H9 (cell line): Measurements from ENCODE around the gene PRKCB. TPM values are rescaled to one million over a fixed set of nuclear protein-coding genes. Genes with fewer than 3 reads are reported as not detected.

Source experiments
- DNase-seq: peaks from one replicate; pipeline ENCODE4 v3.0.0-alpha.2; 2017
- H2AFZ ChIP-seq: one replicate; pipeline ENCODE4 v1.6.1; 2013; ENCODE audit warnings: mild to moderate bottlenecking, low read length, control low read depth, moderate library complexity
- H2AK5ac ChIP-seq: 2 replicates; pipeline ENCODE4 v1.6.1; 2013; ENCODE audit warnings: low read length, control low read depth, mixed read lengths; ENCODE audit not compliant: insufficient read length
- H2BK120ac ChIP-seq: one replicate; pipeline ENCODE4 v1.6.1; 2013; ENCODE audit warnings: low read depth, mild to moderate bottlenecking, low read length, control low read depth, inconsistent platforms; ENCODE audit not compliant: poor library complexity, severe bottlenecking
- H2BK12ac ChIP-seq: 2 replicates; pipeline ENCODE4 v1.6.1; 2013; ENCODE audit warnings: low read length, control low read depth, mixed read lengths, low read depth; ENCODE audit not compliant: insufficient read length
- H2BK15ac ChIP-seq: 2 replicates; pipeline ENCODE4 v1.6.1; 2013; ENCODE audit warnings: low read depth, low read length, control low read depth
- H2BK20ac ChIP-seq: one replicate; pipeline ENCODE4 v1.6.1; 2013; ENCODE audit warnings: low read depth, mild to moderate bottlenecking, low read length, control low read depth, inconsistent platforms; ENCODE audit not compliant: poor library complexity, severe bottlenecking
- H2BK5ac ChIP-seq: 2 replicates; pipeline ENCODE4 v1.6.1; 2013; ENCODE audit warnings: low read length, control low read depth, mixed read lengths; ENCODE audit not compliant: insufficient read length
- H3K14ac ChIP-seq: 2 replicates; pipeline ENCODE4 v1.6.1; 2013; ENCODE audit warnings: low read length, control low read depth; ENCODE audit not compliant: insufficient read depth
- H3K18ac ChIP-seq: 2 replicates; pipeline ENCODE4 v1.6.1; 2013; ENCODE audit warnings: low read depth, mild to moderate bottlenecking, mixed read lengths, low read length, control low read depth; ENCODE audit not compliant: insufficient read length
- H3K23ac ChIP-seq: 2 replicates; pipeline ENCODE4 v1.6.1; 2013; ENCODE audit warnings: low read length, control low read depth, mixed read lengths, low read depth; ENCODE audit not compliant: insufficient read length
- H3K23me2 ChIP-seq: 2 replicates; pipeline ENCODE4 v1.6.1; 2013; ENCODE audit warnings: low read depth, mild to moderate bottlenecking, mixed read lengths, low read length, control low read depth; ENCODE audit not compliant: insufficient read length, poor library complexity, severe bottlenecking
- H3K27ac ChIP-seq: 2 replicates; pipeline ENCODE4 v1.5.1; 2013; ENCODE audit warnings: low read length, control low read depth, mixed read lengths, low read depth; ENCODE audit not compliant: insufficient read length
- H3K27me3 ChIP-seq: 2 replicates; pipeline ENCODE4 v1.6.1; 2013; ENCODE audit warnings: low read length, control low read depth, inconsistent platforms; ENCODE audit not compliant: insufficient read depth
- H3K4ac ChIP-seq: 2 replicates; pipeline ENCODE4 v1.6.1; 2013; ENCODE audit warnings: low read depth, mild to moderate bottlenecking, control low read depth, inconsistent platforms, low read length, moderate library complexity
- H3K4me1 ChIP-seq: 2 replicates; pipeline ENCODE4 v1.6.1; 2013; ENCODE audit warnings: low read length, control low read depth, inconsistent platforms; ENCODE audit not compliant: insufficient read depth
- H3K4me2 ChIP-seq: 2 replicates; pipeline ENCODE4 v1.6.1; 2013; ENCODE audit warnings: low read length, control low read depth, mixed read lengths; ENCODE audit not compliant: insufficient read length, insufficient read depth
- H3K56ac ChIP-seq: 2 replicates; pipeline ENCODE4 v1.6.1; 2013; ENCODE audit warnings: low read depth, mild to moderate bottlenecking, mixed read lengths, low read length, control low read depth; ENCODE audit not compliant: insufficient read length
- H3K79me1 ChIP-seq: 2 replicates; pipeline ENCODE4 v1.6.1; 2013; ENCODE audit warnings: low read depth, mild to moderate bottlenecking, moderate library complexity, low read length, control low read depth, inconsistent platforms; ENCODE audit not compliant: insufficient read depth, poor library complexity, severe bottlenecking
- H3K79me2 ChIP-seq: 2 replicates; pipeline ENCODE4 v1.6.1; 2013; ENCODE audit warnings: low read length, control low read depth, inconsistent platforms; ENCODE audit not compliant: insufficient read depth
- H3K9ac ChIP-seq: 2 replicates; pipeline ENCODE4 v1.6.1; 2013; ENCODE audit warnings: low read length, control low read depth, mixed read lengths; ENCODE audit not compliant: insufficient read length; ENCODE audit errors: extremely low read depth
- H3K9me3 ChIP-seq: one replicate; pipeline ENCODE4 v1.6.1; 2013; ENCODE audit warnings: low read depth, low read length, inconsistent platforms; ENCODE audit not compliant: control insufficient read depth
- H3T11ph ChIP-seq: one replicate; pipeline ENCODE4 v1.6.1; 2013; ENCODE audit warnings: mild to moderate bottlenecking, low read length, control low read depth, inconsistent platforms
- H4K20me1 ChIP-seq: one replicate; pipeline ENCODE4 v1.6.1; 2013; ENCODE audit not compliant: control insufficient read depth, insufficient read length, insufficient read depth
- H4K5ac ChIP-seq: 2 replicates; pipeline ENCODE4 v1.6.1; 2013; ENCODE audit warnings: low read depth, mild to moderate bottlenecking, mixed read lengths, low read length, control low read depth; ENCODE audit not compliant: insufficient read length
- H4K8ac ChIP-seq: replicated peaks from 2 replicates; pipeline ENCODE4 v1.6.1; 2013; ENCODE audit warnings: low read length, control low read depth, mixed read lengths, low read depth; ENCODE audit not compliant: insufficient read length
- H4K91ac ChIP-seq: 2 replicates; pipeline ENCODE4 v1.6.1; 2013; ENCODE audit warnings: low read depth, mild to moderate bottlenecking, moderate library complexity, mixed read lengths, low read length, control low read depth; ENCODE audit not compliant: insufficient read length
- H3K27ac Mint-ChIP-seq, 3 experiments: 2 replicates in 2 of 3; 3 replicates in 1 of 3; pipeline ENCODE4 v1.8.0; 2020 to 2021; ENCODE audit warnings: mixed read lengths in 3 of 3, mild to moderate bottlenecking in 1 of 3, moderate library complexity in 1 of 3
- H3K27me3 Mint-ChIP-seq: 2 replicates; pipeline ENCODE4 v1.8.0; 2021; ENCODE audit warnings: low read depth, mild to moderate bottlenecking, moderate library complexity, mixed read lengths
- H3K36me3 Mint-ChIP-seq, 3 experiments: 2 replicates in 2 of 3; 3 replicates in 1 of 3; pipeline ENCODE4 v1.8.0; 2020 to 2021; ENCODE audit warnings: low read depth in 3 of 3, mixed read lengths in 3 of 3; ENCODE audit not compliant: insufficient read depth in 1 of 3
- H3K4me1 Mint-ChIP-seq, 2 experiments: 2 replicates each; pipeline ENCODE4 v1.8.0; 2020; ENCODE audit warnings: mixed read lengths in 2 of 2
- H3K4me3 Mint-ChIP-seq, 2 experiments: 2 replicates in 1 of 2; 3 replicates in 1 of 2; pipeline ENCODE4 v1.8.0; 2020 to 2021; ENCODE audit warnings: mild to moderate bottlenecking in 2 of 2, mixed read lengths in 2 of 2, moderate library complexity in 1 of 2
- H3K9me3 Mint-ChIP-seq, 2 experiments: 2 replicates in 1 of 2; 3 replicates in 1 of 2; pipeline ENCODE4 v1.8.0; 2020; ENCODE audit warnings: mild to moderate bottlenecking in 2 of 2, mixed read lengths in 2 of 2, moderate library complexity in 1 of 2
- CTCF ChIP-seq: fragments of 200-600 bp; sonication (generic); conservative IDR thresholded peaks from 3 replicates; pipeline ENCODE4 v1.8.0; 2021; ENCODE audit warnings: antibody characterized with exemption, mild to moderate bottlenecking
- WGBS: extraction: QIAGEN DNeasy Blood & Tissue Kit; methylation state at CpG from one replicate; pipeline ENCODE4 v1.1.7; 2013; ENCODE audit warnings: missing lambda C conversion rate, low lambda C conversion rate, mixed read lengths; ENCODE audit not compliant: insufficient read length; ENCODE audit errors: extremely low coverage; 5-methylcytosine and 5-hydroxymethylcytosine counted together
- total RNA-seq: library from RNA; stranded (reverse); gene quantifications from 2 replicates; pipeline ENCODE4 v1.2.1, GENCODE V29; 2021

Gene PRKCB
- total RNA-seq, 1 experiment from 2014 or later: 7.0 TPM

- no CpG with 5 or more reads among the region's 8 CpGs for WGBS
Measured at GRCh38 chr16:23924128-23924527, 88.3 kb downstream of the PRKCB start.

More at GRCh38 chr16:23924128-23924527, 88.3 kb downstream of the PRKCB start:
- Mint-ChIP-seq H3K4me3 (no peak overlapping the region), H3K9me3 (no peaks in the 10 kb centered on the region), H3K36me3 (no peaks in the 10 kb centered on the region), H3K27me3 (peaks cover 2% of the 10 kb centered on the region; the same call in 1 of the 2 replicates), H3K27ac (no peak overlapping the region; a peak in 1 of 7 replicates), H3K4me1 (peaks cover 0 to 13% of the 10 kb centered on the region in 2 experiments; a peak in 3 of 4 replicates)
- Histone ChIP-seq H3K56ac (no peak overlapping the region), H3K9me3 (no peaks in the 10 kb centered on the region), H3K18ac (no peak overlapping the region), H2AK5ac (no peak overlapping the region), H3K4ac (no peak overlapping the region), H2BK15ac (no peak overlapping the region), H2BK12ac (no peak overlapping the region), H3K9ac (no peak overlapping the region), H3K4me1 (no peaks in the 10 kb centered on the region; the same call in 1 of the 2 replicates), H3K23ac (no peak overlapping the region), H4K5ac (no peak overlapping the region), H2BK20ac (no peak overlapping the region), H3K27me3 (no peaks in the 10 kb centered on the region), H3K27ac (no peak overlapping the region), H3K23me2 (no peaks in the 10 kb centered on the region), H2BK5ac (no peak overlapping the region), H3K14ac (no peak overlapping the region), H2AFZ (no peak overlapping the region), H3K79me1 (no peaks in the 10 kb centered on the region), H3K79me2 (no peaks in the 10 kb centered on the region), H3K4me2 (no peak overlapping the region), H4K91ac (no peak overlapping the region), H4K20me1 (no peaks in the 10 kb centered on the region), H4K8ac (no peak overlapping the region), H2BK120ac (no peak overlapping the region), H3T11ph (no peak overlapping the region)
- TF ChIP-seq CTCF: no peak
- DNase-seq: no peak
